B cell (primary cell): ENCODE measurements around the gene KLC4. TPM values are rescaled to one million over a fixed set of nuclear protein-coding genes. Genes with fewer than 3 reads are reported as not detected.

Experiments
- ATAC-seq: fragments of 200-7000 bp; cut with Tn5 transposase; one replicate; pipeline ENCODE4 v1.10.0; 2021; ENCODE audit warnings: low read depth, mild to moderate bottlenecking, moderate number of reproducible peaks, moderate library complexity
- CTCF ChIA-PET: fragments of 350-600 bp; sonication (Branson Sonifier 250); formaldehyde crosslinking; loops from one replicate; lab custom pipeline; 2021; ENCODE audit warnings: antibody characterized with exemption, inconsistent platforms; lab: Charles Lee
- POLR2A ChIA-PET: fragments of 350-600 bp; sonication (Branson Sonifier 250); formaldehyde crosslinking; loops from one replicate; lab custom pipeline; 2021; ENCODE audit warnings: antibody characterized with exemption; lab: Charles Lee
- DNase-seq: peaks from one replicate; pipeline ENCODE4 v3.0.0; 2013
- H2AFZ ChIP-seq: 2 replicates; pipeline ENCODE4 v1.6.1; 2012; ENCODE audit warnings: mild to moderate bottlenecking, low read depth, low read length; ENCODE audit not compliant: insufficient read depth, poor library complexity, severe bottlenecking
- H3K27ac ChIP-seq, 2 donors: 1 replicate in 1 of 2; 2 replicates in 1 of 2; pipeline ENCODE4 v1.5.1; 2012 to 2013; ENCODE audit warnings: low read length in 2 of 2, mild to moderate bottlenecking in 2 of 2, moderate library complexity in 1 of 2
- H3K27me3 ChIP-seq, 4 experiments: fragments of 200-600 bp in 1 of 4; sonication (generic) in 1 of 4; replicated peaks in 1 of 4; 1 replicate in 2 of 4; 2 replicates in 2 of 4; pipeline versions ENCODE4 v1.6.1 to v1.7.0; 2013 to 2016; ENCODE audit warnings: low read length in 3 of 4, mild to moderate bottlenecking in 2 of 4, mixed read lengths in 1 of 4, moderate library complexity in 1 of 4; ENCODE audit not compliant: insufficient read depth in 4 of 4, control insufficient read depth in 3 of 4; ENCODE audit errors: control extremely low read depth in 1 of 4
- H3K36me3 ChIP-seq, 2 experiments: replicated peaks in 1 of 2; 1 replicate in 1 of 2; 2 replicates in 1 of 2; pipeline versions ENCODE4 v1.6.1 to v1.7.1; 2013; ENCODE audit warnings: low read length in 1 of 2; ENCODE audit not compliant: insufficient read depth in 2 of 2, control insufficient read depth in 1 of 2; ENCODE audit errors: control extremely low read depth in 1 of 2, extremely low read depth in 1 of 2
- H3K4me1 ChIP-seq, 2 donors: fragments of 200-600 bp in 1 of 2; sonication (generic) in 1 of 2; 1 replicate in 1 of 2; 2 replicates in 1 of 2; pipeline versions ENCODE4 v1.5.1 to v1.6.1; 2013 to 2017; ENCODE audit warnings: low read length in 2 of 2; ENCODE audit not compliant: control insufficient read depth in 2 of 2, insufficient read depth in 2 of 2
- H3K4me2 ChIP-seq: replicated peaks from 2 replicates; pipeline ENCODE3; 2012; ENCODE audit warnings: mild to moderate bottlenecking, low read depth, low read length; ENCODE audit not compliant: poor library complexity, severe bottlenecking
- H3K4me3 ChIP-seq, 5 experiments: fragments of 200-600 bp in 1 of 5; sonication (generic) in 1 of 5; 1 replicate in 3 of 5; 2 replicates in 2 of 5; pipeline versions ENCODE4 v1.5.1 to v1.7.0; 2011 to 2016; ENCODE audit warnings: low read length in 4 of 5, mild to moderate bottlenecking in 4 of 5, low read depth in 2 of 5, control low read depth in 1 of 5, moderate library complexity in 1 of 5; ENCODE audit not compliant: insufficient read depth in 1 of 5; ENCODE audit errors: control extremely low read depth in 1 of 5, extremely low read depth in 1 of 5
- H3K79me2 ChIP-seq: fragments of 200-600 bp; sonication (generic); one replicate; pipeline ENCODE4 v1.6.0; 2016; ENCODE audit warnings: low read length; ENCODE audit not compliant: control insufficient read depth, insufficient read depth
- H3K9ac ChIP-seq: fragments of 200-600 bp; sonication (generic); 2 replicates; pipeline ENCODE4 v1.6.1; 2017; ENCODE audit warnings: mild to moderate bottlenecking, low read length, moderate library complexity
- H3K9me3 ChIP-seq, 3 donors: one replicate each; pipeline versions ENCODE4 v1.6.1 to v1.7.1; 2013; ENCODE audit warnings: low read length in 2 of 3; ENCODE audit not compliant: control insufficient read depth in 2 of 3, insufficient read depth in 1 of 3; ENCODE audit errors: control extremely low read depth in 1 of 3
- H4K20me1 ChIP-seq: 2 replicates; pipeline ENCODE4 v1.6.0; 2012; ENCODE audit warnings: mild to moderate bottlenecking, low read length; ENCODE audit not compliant: insufficient read depth, control insufficient read depth, poor library complexity, severe bottlenecking
- H3K27ac Mint-ChIP-seq: one replicate; pipeline ENCODE4 v1.8.0; 2021; ENCODE audit warnings: mixed read lengths
- H3K27me3 Mint-ChIP-seq: one replicate; pipeline ENCODE4 v1.8.0; 2021; ENCODE audit warnings: mixed read lengths
- H3K4me1 Mint-ChIP-seq: one replicate; pipeline ENCODE4 v1.8.0; 2021; ENCODE audit warnings: mixed read lengths
- H3K4me3 Mint-ChIP-seq: one replicate; pipeline ENCODE4 v1.8.0; 2021; ENCODE audit warnings: mixed read lengths
- H3K9me3 Mint-ChIP-seq: one replicate; pipeline ENCODE4 v1.8.0; 2022; ENCODE audit warnings: mixed read lengths; ENCODE audit not compliant: insufficient read depth
- CTCF ChIP-seq: fragments of 200-600 bp; IDR thresholded peaks from one replicate; pipeline ENCODE4 v1.8.0; 2022; ENCODE audit warnings: antibody characterized with exemption, mild to moderate bottlenecking
- EZH2 ChIP-seq: IDR thresholded peaks from 2 replicates; pipeline ENCODE4 v1.6.1; 2012; ENCODE audit warnings: borderline replicate concordance, low read depth, mild to moderate bottlenecking, moderate library complexity, low read length; ENCODE audit not compliant: insufficient read depth, poor library complexity, severe bottlenecking
- WGBS: methylation state at CpG from one replicate; pipeline ENCODE4 v1.1.5; 2013; ENCODE audit warnings: missing lambda C conversion rate; ENCODE audit not compliant: insufficient coverage; 5-methylcytosine and 5-hydroxymethylcytosine counted together
- intact Hi-C: fragments of 100-400 bp; cut with micrococcal nuclease; formaldehyde crosslinking; loops from one replicate; pipeline ENCODE4 v1.10.0; 2022
- polyA plus RNA-seq: library from polyadenylated mRNA; depleted of rRNA; stranded (reverse); fragments of >200 nt; gene quantifications from 2 replicates; pipeline ENCODE4 v1.2.3, GENCODE V29; 2012
- total RNA-seq, 2 donors: library from RNA; stranded (reverse); fragments of 120-200 nt in 1 of 2; gene quantifications; 1 replicate in 1 of 2; 2 replicates in 1 of 2; pipeline versions ENCODE4 v1.2.3 to v1.2.4, GENCODE V29; 2013 to 2022

The KLC4 gene
- total and polyA plus RNA-seq, 2 donors (not counting 1 experiment from before 2014, with no cell fraction given): 30.6 to 52.7 TPM

GRCh38 chr6:43016943-43017334 lies 42.5 kb upstream of the KLC4 start:
- Mint-ChIP-seq H3K9me3 (no peaks in the 10 kb centered on the region), H3K27me3 (no peaks in the 10 kb centered on the region), H3K4me1 (peaks cover 54% of the 10 kb centered on the region), H3K4me3 (no peak overlapping the region), H3K27ac (no peak overlapping the region)
- Histone ChIP-seq H3K9me3 (no peaks in the 10 kb centered on the region), H3K79me2 (peaks cover 58% of the 10 kb centered on the region), H3K27ac (no peak overlapping the region), H3K9ac (no peak overlapping the region), H3K4me1 (peaks cover 23 to 30% of the 10 kb centered on the region in 2 donors), H3K4me3 (no peak overlapping the region), H3K36me3 (peaks cover 3 to 34% of the 10 kb centered on the region in 2 experiments), H2AFZ (no peak overlapping the region), H3K4me2 (no peak overlapping the region), H4K20me1 (peaks cover 40% of the 10 kb centered on the region), H3K27me3 (no peaks in the 10 kb centered on the region)
- WGBS: 92% methylated on average over 12 of the region's 12 CpGs
- ATAC-seq (no peak), DNase-seq (no peak)
- ChIA-PET CTCF (no interaction called here), POLR2A (interaction anchor here (0.6 kb wide), 1 partner anchor 38 kb away, joined by 3 read pairs; no protein-coding TSS in a partner anchor)
- intact Hi-C loops: no loop called here
- no peak for TF ChIP-seq EZH2
- TF ChIP-seq CTCF: no peak

GRCh38 chr6:43019152-43019551 lies 40.3 kb upstream of the KLC4 start:
- Histone ChIP-seq H3K9ac (no peak overlapping the region), H4K20me1 (peaks cover 49% of the 10 kb centered on the region), H3K79me2 (peaks cover 59% of the 10 kb centered on the region), H3K9me3 (no peaks in the 10 kb centered on the region), H2AFZ (no peak overlapping the region), H3K4me2 (no peak overlapping the region), H3K36me3 (peaks cover 3 to 30% of the 10 kb centered on the region in 2 experiments), H3K4me3 (no peak overlapping the region), H3K27ac (no peak overlapping the region), H3K4me1 (peaks cover 13 to 36% of the 10 kb centered on the region in 2 donors), H3K27me3 (no peaks in the 10 kb centered on the region)
- no peaks in the 10 kb centered on the region for H3K9me3 Mint-ChIP-seq
- peak overlapping the region; percentile 27 for H3K4me3 Mint-ChIP-seq
- DNase-seq (no peak), ATAC-seq (no peak)
- WGBS: 100% methylated on average over 2 of the region's 2 CpGs
- intact Hi-C loops: no loop called here
- H3K27ac Mint-ChIP-seq: no peak overlapping the region
- H3K4me1 Mint-ChIP-seq: peaks cover 38% of the 10 kb centered on the region
- TF ChIP-seq EZH2 (no peak), CTCF (no peak)
- no peaks in the 10 kb centered on the region for H3K27me3 Mint-ChIP-seq
- ChIA-PET CTCF (no interaction called here), POLR2A (no interaction called here)
